Lower leg skin (tissue), 4 donors: ENCODE data around the gene VEGFB. TPM values are rescaled to one million over a fixed set of nuclear protein-coding genes. Genes with fewer than 3 reads are reported as not detected.

Source experiments
- DNase-seq, 2 donors: peaks; one replicate each; pipeline ENCODE4 v3.0.0-alpha.2; 2019; ENCODE audit warnings: low spot score in 2 of 2
- H3K4me3 ChIP-seq: fragments of 200-600 bp; sonication (generic); 2 replicates; pipeline ENCODE4 v1.5.1; 2017; ENCODE audit warnings: mild to moderate bottlenecking, low read depth; ENCODE audit not compliant: poor library complexity, severe bottlenecking
- CTCF ChIP-seq, 3 donors: fragments of 450-650 bp; IDR thresholded peaks; one replicate each; pipeline ENCODE4 v1.5.1; 2016; ENCODE audit warnings: antibody characterized with exemption in 3 of 3, mild to moderate bottlenecking in 3 of 3, moderate library complexity in 2 of 3
- POLR2A ChIP-seq, 2 donors: fragments of 450-650 bp; IDR thresholded peaks; one replicate each; pipeline ENCODE4 v1.6.1; 2016 to 2017; ENCODE audit warnings: antibody characterized with exemption in 2 of 2, mild to moderate bottlenecking in 1 of 2, moderate library complexity in 1 of 2
- WGBS, 2 donors: methylation state at CpG; one replicate each; pipeline ENCODE4 v1.1.5; 2018; 5-methylcytosine and 5-hydroxymethylcytosine counted together
- intact Hi-C: fragments of 100-400 bp; cut with DNase I; formaldehyde crosslinking; loops from one replicate; pipeline ENCODE4 v1.15.0; 2023; ENCODE audit warnings: low total_unique reads
- total RNA-seq, 4 donors: library from RNA; depleted of rRNA; stranded (reverse); fragments of >200 nt; gene quantifications; one replicate each; pipeline ENCODE4 v1.1.0, GENCODE V29; 2016

The VEGFB gene
- total RNA-seq, 4 donors from 2014 or later, result 45.9 to 71.2 (median 65.6) TPM

- intact Hi-C loops, result no loop called here
- 4 to 6% methylated on average over 23 of the region's 23 CpGs for WGBS, 2 donors
- TF ChIP-seq POLR2A (IDR thresholded peaks at IDR 0.05), result no peak
- TF ChIP-seq CTCF (IDR thresholded peaks at IDR 0.05), result no peak
- H3K4me3 ChIP-seq, result peak overlapping the region; percentile 55
- DNase-seq, result peak in 1 of 2 donors; percentile 92
Observed at GRCh38 chr11:64252003-64252872, 17.9 kb downstream of the VEGFB start.

GRCh38 chr11:64253043-64253442, 18.7 kb downstream of the VEGFB start:
- TF ChIP-seq CTCF (IDR thresholded peaks at IDR 0.05) (no peak), POLR2A (IDR thresholded peaks at IDR 0.05) (no peak)
- 60 to 68% methylated on average over 8 of the region's 8 CpGs for WGBS, 2 donors

DNA sequence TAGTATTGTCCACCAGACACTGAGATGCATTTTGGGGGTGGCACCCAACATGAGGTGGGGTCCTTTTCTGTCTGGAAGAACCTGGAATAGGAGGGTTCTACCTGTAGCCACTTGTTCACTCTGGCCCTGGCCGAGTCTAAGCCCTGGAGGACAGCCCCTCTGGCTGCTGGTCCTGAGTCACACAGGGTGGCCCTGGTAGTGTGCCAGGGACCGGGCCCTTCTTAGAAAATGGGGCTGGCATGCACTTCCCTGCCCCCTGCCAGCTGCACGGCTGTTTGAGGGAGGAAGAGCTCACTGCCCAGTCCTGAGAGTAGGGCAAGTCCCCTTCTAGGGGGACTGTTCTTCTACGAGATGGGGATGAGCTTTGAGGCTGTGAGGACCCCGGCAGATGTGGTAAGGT, 19.1 kb downstream of the VEGFB start:
- no peak overlapping the region for H3K4me3 ChIP-seq
- 43 to 46% methylated on average over 5 of the region's 5 CpGs for whole genome bisulfite sequencing, 2 donors
- intact Hi-C loops, result no loop called here
- TF ChIP-seq CTCF (IDR thresholded peaks at IDR 0.05) (no peak), POLR2A (IDR thresholded peaks at IDR 0.05) (no peak)
- DNase-seq, result no peak

More at GRCh38 chr11:64253043-64253442, 18.7 kb downstream of the VEGFB start:
- intact Hi-C loops, result no loop called here
- H3K4me3 ChIP-seq, result no peak overlapping the region
- DNase-seq, result no peak

- no peak for DNase-seq
- 85 to 95% methylated on average over 4 to 7 of the region's 7 CpGs for WGBS, 2 donors
- TF ChIP-seq POLR2A (IDR thresholded peaks at IDR 0.05), result no peak
- no peak for TF ChIP-seq CTCF (IDR thresholded peaks at IDR 0.05)
- H3K4me3 ChIP-seq, result no peak overlapping the region
- intact Hi-C loops, result no loop called here
Observed at GRCh38 chr11:64254326-64254725, 19.9 kb downstream of the VEGFB start.

- WGBS, 2 donors, result 85 to 90% methylated on average over 34 to 35 of the region's 35 CpGs
Observed at GRCh38 chr11:64255135-64256128, 21.0 kb downstream of the VEGFB start.

More at GRCh38 chr11:64255135-64256128, 21.0 kb downstream of the VEGFB start:
- TF ChIP-seq POLR2A (IDR thresholded peaks at IDR 0.05), result no peak
- TF ChIP-seq CTCF (IDR thresholded peaks at IDR 0.05), result no peak
- intact Hi-C loops, result no loop called here
- H3K4me3 ChIP-seq, result no peak overlapping the region
- DNase-seq, result no peak
